HG02943 (cell line): ENCODE results near the gene STK26.
"Not testable (repeated sequence)": the region's sequence is repeated elsewhere in the genome, so short reads cannot be mapped to it uniquely, and the experiment has no call there.

Source experiments
- ATAC-seq: cut with Tn5 transposase; IDR thresholded peaks from one replicate; pipeline ENCODE4 v1.9.1; 2021; ENCODE audit warnings: mild to moderate bottlenecking, low read depth, moderate library complexity; ENCODE audit not compliant: unreplicated experiment

Gene STK26

GRCh38 chrX:132092439-132093065 is 69.5 kb downstream of the STK26 start:
- no peak for ATAC-seq

GRCh38 chrX:132093239-132093860 is 70.2 kb downstream of the STK26 start:
- no peak for ATAC-seq

GRCh38 chrX:132094164-132094563 is 71.1 kb downstream of the STK26 start:
- ATAC-seq: no peak

- ATAC-seq: not testable (repeated sequence)
Observed at GRCh38 chrX:132098704-132099103, 75.6 kb downstream of the STK26 start.

GRCh38 chrX:132101206-132101605 is 78.1 kb downstream of the STK26 start:
- no peak for ATAC-seq

GRCh38 chrX:132101799-132102198 is 78.7 kb downstream of the STK26 start:
- no peak for ATAC-seq

- ATAC-seq: no peak
Observed at GRCh38 chrX:132107291-132107690, 84.2 kb downstream of the STK26 start.

- ATAC-seq: no peak
Observed at GRCh38 chrX:132114607-132115006, 91.5 kb downstream of the STK26 start.

- ATAC-seq: no peak
Observed at GRCh38 chrX:132115792-132116191, 92.7 kb downstream of the STK26 start.

- ATAC-seq: no peak
Observed at GRCh38 chrX:132118358-132118757, 95.3 kb downstream of the STK26 start.

GRCh38 chrX:132119283-132119682 is 96.2 kb downstream of the STK26 start:
- no peak for ATAC-seq

- ATAC-seq: no peak
Observed at GRCh38 chrX:132119821-132120515, 96.9 kb downstream of the STK26 start.

GRCh38 chrX:132120913-132121312 is 97.8 kb downstream of the STK26 start:
- ATAC-seq: no peak
